ENCODE results near the gene LHFPL6. TPM values are rescaled to one million over a fixed set of nuclear protein-coding genes. Genes with fewer than 3 reads are reported as not detected.
A peak's percentile ranks its signal among the peaks of the same experiment; 100 is the strongest.

Gene LHFPL6
- total and polyA plus RNA-seq, 4 donors: 22.7 to 115 (median 36.1) TPM

DNA sequence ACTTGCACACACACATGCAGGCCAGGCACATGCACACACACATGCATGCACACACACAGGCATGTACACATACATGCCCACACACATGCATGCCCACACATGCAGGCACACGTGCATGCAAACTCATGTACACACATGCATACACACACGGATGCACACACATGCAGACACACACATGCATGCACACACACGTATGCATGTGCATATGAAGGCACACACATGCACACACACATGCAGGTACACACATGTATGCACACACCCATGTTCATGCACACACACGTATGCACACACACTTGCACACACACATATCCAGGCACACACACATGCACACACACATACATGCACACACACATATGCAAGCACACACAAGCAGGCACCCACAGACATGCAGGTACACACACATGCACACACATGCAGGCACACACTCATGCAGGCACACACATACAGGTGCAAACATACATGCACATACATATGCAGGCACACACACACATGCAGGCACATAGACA, 278.1 kb downstream of the LHFPL6 start:
- DNase-seq (no peak), ATAC-seq (ENCODE audit: insufficient read depth, low FRiP score) (no peak)
- no peak overlapping the region for H3K4me3 ChIP-seq
- H3K9me3 ChIP-seq (ENCODE audit: control insufficient read depth in 4 of 4, insufficient read depth in 3 of 4, low read length in 3 of 4): peaks cover 0 to 3% (median 1%) of the 10 kb centered on the region in 4 donors
- no peak overlapping the region for H3K9ac ChIP-seq (ENCODE audit: insufficient read depth in 1 of 2, low read length in 2 of 2)
- H3K36me3 ChIP-seq (ENCODE audit: control insufficient read depth in 4 of 4, insufficient read depth in 4 of 4, low read length in 4 of 4): no peaks in the 10 kb centered on the region
- H3K27me3 ChIP-seq (ENCODE audit: control insufficient read depth in 3 of 3, insufficient read depth in 3 of 3, low read length in 2 of 3): no peaks in the 10 kb centered on the region
- WGBS, 2 donors: 92 to 96% methylated on average over 4 of the region's 4 CpGs
- TF ChIP-seq, protein P1, sequence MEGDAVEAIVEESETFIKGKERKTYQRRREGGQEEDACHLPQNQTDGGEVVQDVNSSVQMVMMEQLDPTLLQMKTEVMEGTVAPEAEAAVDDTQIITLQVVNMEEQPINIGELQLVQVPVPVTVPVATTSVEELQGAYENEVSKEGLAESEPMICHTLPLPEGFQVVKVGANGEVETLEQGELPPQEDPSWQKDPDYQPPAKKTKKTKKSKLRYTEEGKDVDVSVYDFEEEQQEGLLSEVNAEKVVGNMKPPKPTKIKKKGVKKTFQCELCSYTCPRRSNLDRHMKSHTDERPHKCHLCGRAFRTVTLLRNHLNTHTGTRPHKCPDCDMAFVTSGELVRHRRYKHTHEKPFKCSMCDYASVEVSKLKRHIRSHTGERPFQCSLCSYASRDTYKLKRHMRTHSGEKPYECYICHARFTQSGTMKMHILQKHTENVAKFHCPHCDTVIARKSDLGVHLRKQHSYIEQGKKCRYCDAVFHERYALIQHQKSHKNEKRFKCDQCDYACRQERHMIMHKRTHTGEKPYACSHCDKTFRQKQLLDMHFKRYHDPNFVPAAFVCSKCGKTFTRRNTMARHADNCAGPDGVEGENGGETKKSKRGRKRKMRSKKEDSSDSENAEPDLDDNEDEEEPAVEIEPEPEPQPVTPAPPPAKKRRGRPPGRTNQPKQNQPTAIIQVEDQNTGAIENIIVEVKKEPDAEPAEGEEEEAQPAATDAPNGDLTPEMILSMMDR (IDR thresholded peaks at IDR 0.05; ENCODE audit: control extremely low read depth, extremely low read depth): no peak
- peaks cover 0 to 23% (median 7%) of the 10 kb centered on the region in 5 donors for H3K4me1 ChIP-seq (ENCODE audit: control insufficient read depth in 5 of 5, insufficient read depth in 5 of 5, low read length in 5 of 5)
- H3K27ac ChIP-seq (ENCODE audit: low read depth in 1 of 2, low read length in 1 of 2): no peak overlapping the region

DNA sequence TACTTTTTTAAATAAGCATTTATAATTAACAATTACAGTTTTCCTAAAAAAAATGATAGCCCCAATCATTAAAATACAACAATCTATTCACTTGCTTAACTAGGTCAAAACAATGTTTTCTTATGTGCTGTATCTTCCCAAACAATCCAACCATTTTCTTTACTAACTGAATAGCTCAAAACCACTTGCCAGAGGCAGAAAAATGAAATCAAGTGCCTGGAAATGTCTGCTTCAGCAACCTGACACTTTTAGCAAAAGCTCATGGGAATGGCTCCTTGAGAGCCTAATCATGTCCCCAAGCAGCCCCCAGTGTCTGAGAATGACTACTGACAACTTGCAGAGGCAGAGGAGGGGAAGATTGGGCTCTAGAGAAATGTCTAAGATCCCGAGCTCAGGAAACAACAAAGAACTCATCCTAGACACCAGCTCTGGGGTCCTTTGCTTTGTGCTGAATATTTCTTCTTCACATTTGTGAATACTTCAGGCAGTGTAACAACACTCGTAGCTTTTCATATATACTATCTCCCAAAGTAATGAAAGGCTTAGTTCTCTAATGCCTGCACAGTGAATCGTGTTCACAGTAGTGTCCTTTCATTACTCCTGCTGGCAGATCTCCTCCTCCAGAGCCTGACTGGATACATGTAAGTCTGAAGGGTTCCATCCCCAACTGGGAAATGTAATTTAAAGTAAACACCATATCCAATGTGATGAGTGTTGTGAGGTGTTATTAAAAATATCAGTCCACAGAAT, 280.0 kb downstream of the LHFPL6 start:
- Histone ChIP-seq H3K4me1 (ENCODE audit: control insufficient read depth in 5 of 5, insufficient read depth in 5 of 5, low read length in 5 of 5) (peaks cover 0 to 23% (median 10%) of the 10 kb centered on the region in 5 donors), H3K27me3 (ENCODE audit: control insufficient read depth in 3 of 3, insufficient read depth in 3 of 3, low read length in 2 of 3) (no peaks in the 10 kb centered on the region), H3K9ac (ENCODE audit: insufficient read depth in 1 of 2, low read length in 2 of 2) (no peak overlapping the region), H3K27ac (ENCODE audit: low read depth in 1 of 2, low read length in 1 of 2) (no peak overlapping the region), H3K9me3 (ENCODE audit: control insufficient read depth in 4 of 4, insufficient read depth in 3 of 4, low read length in 3 of 4) (peaks cover 0 to 3% (median 1%) of the 10 kb centered on the region in 4 donors), H3K4me3 (no peak overlapping the region), H3K36me3 (ENCODE audit: control insufficient read depth in 4 of 4, insufficient read depth in 4 of 4, low read length in 4 of 4) (no peaks in the 10 kb centered on the region)
- no peak for DNase-seq
- TF ChIP-seq, protein P1 (IDR thresholded peaks at IDR 0.05; ENCODE audit: control extremely low read depth, extremely low read depth): no peak
- ATAC-seq (ENCODE audit: insufficient read depth, low FRiP score): no peak
- WGBS, 2 donors: 77 to 78% methylated on average over 3 of the region's 3 CpGs

DNA sequence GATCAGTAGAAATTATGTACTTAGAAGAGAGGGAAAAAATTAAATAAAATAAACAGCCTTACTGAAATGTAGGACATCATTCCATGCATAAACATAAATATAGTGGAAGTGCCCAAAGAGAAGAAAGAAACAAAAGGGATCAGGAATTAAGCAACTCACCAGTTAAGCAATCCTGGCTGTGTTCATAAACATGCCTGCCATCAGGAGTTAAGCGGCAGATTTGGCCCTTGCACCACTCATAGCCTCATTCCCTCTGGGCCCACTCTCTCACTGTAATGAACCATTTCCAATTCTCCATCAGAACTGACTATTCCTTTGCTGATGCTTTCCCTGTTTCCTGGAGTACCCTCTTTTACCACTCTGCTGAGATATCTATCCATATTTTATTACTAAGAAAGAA, 281.4 kb downstream of the LHFPL6 start:
- Histone ChIP-seq H3K36me3 (ENCODE audit: control insufficient read depth in 4 of 4, insufficient read depth in 4 of 4, low read length in 4 of 4) (no peaks in the 10 kb centered on the region), H3K27ac (ENCODE audit: low read depth in 1 of 2, low read length in 1 of 2) (no peak overlapping the region), H3K27me3 (ENCODE audit: control insufficient read depth in 3 of 3, insufficient read depth in 3 of 3, low read length in 2 of 3) (no peaks in the 10 kb centered on the region), H3K4me3 (no peak overlapping the region), H3K9ac (ENCODE audit: insufficient read depth in 1 of 2, low read length in 2 of 2) (no peak overlapping the region), H3K9me3 (ENCODE audit: control insufficient read depth in 4 of 4, insufficient read depth in 3 of 4, low read length in 3 of 4) (peaks cover 0 to 3% (median 1%) of the 10 kb centered on the region in 4 donors), H3K4me1 (ENCODE audit: control insufficient read depth in 5 of 5, insufficient read depth in 5 of 5, low read length in 5 of 5) (peaks cover 3 to 30% (median 13%) of the 10 kb centered on the region in 5 donors)
- 57 to 68% methylated on average over 1 of the region's 1 CpG for WGBS, 2 donors
- TF ChIP-seq, protein P1 (IDR thresholded peaks at IDR 0.05; ENCODE audit: control extremely low read depth, extremely low read depth): no peak
- DNase-seq: peak; percentile 44 to 91 (median 82)
- peak; percentile 47 for ATAC-seq (ENCODE audit: insufficient read depth, low FRiP score)

Data from lung (tissue), 12 donors.